Esophagus (tissue), 2 donors: ENCODE measurements around the gene TIGD3. TPM values are rescaled to one million over a fixed set of nuclear protein-coding genes. Genes with fewer than 3 reads are reported as not detected.

Experiments
- H3K27ac ChIP-seq, 2 donors: one replicate each; pipeline ENCODE4 v1.5.1; 2013; ENCODE audit warnings: low read depth in 2 of 2, mild to moderate bottlenecking in 2 of 2, inconsistent platforms in 1 of 2, low read length in 1 of 2, moderate library complexity in 1 of 2
- H3K27me3 ChIP-seq, 2 donors: one replicate each; pipeline ENCODE4 v1.6.1; 2013; ENCODE audit warnings: low read length in 2 of 2, control low read depth in 1 of 2, mild to moderate bottlenecking in 1 of 2; ENCODE audit not compliant: insufficient read depth in 2 of 2, control insufficient read depth in 1 of 2
- H3K36me3 ChIP-seq, 2 donors: one replicate each; pipeline ENCODE4 v1.6.1; 2013; ENCODE audit warnings: low read length in 1 of 2; ENCODE audit not compliant: control insufficient read depth in 2 of 2, insufficient read depth in 2 of 2
- H3K4me1 ChIP-seq, 2 donors: one replicate each; pipeline ENCODE4 v1.6.1; 2013; ENCODE audit warnings: low read length in 1 of 2; ENCODE audit not compliant: control insufficient read depth in 2 of 2, insufficient read depth in 2 of 2
- H3K4me3 ChIP-seq, 2 donors: one replicate each; pipeline ENCODE4 v1.5.1; 2013; ENCODE audit warnings: low read length in 2 of 2, mild to moderate bottlenecking in 2 of 2, low read depth in 1 of 2, moderate library complexity in 1 of 2
- H3K9me3 ChIP-seq, 2 donors: one replicate each; pipeline ENCODE4 v1.6.1; 2013; ENCODE audit warnings: mild to moderate bottlenecking in 2 of 2, low read depth in 1 of 2, low read length in 1 of 2, moderate library complexity in 1 of 2; ENCODE audit not compliant: control insufficient read depth in 2 of 2, insufficient read depth in 1 of 2
- WGBS, 2 donors: extraction: QIAGEN DNeasy Blood & Tissue Kit; methylation state at CpG; one replicate each; pipeline ENCODE4 v1.1.7; 2013; 5-methylcytosine and 5-hydroxymethylcytosine counted together
- polyA plus RNA-seq, 2 donors: library from polyadenylated mRNA; stranded (reverse); fragments of 200-250 nt; gene quantifications; one replicate each; pipeline ENCODE4 v1.2.3, GENCODE V29; 2013
- donor health status: healthy with polysubstance abuse.
- donor health status: Bipolar disorder and iron deficiency.

TIGD3 gene
- polyA plus RNA-seq, 2 donors: 0.10 to 0.16 TPM

- Histone ChIP-seq H3K4me3 (no peak overlapping the region), H3K36me3 (peaks cover 9 to 66% of the 10 kb centered on the region in 2 donors), H3K4me1 (peaks cover 17 to 24% of the 10 kb centered on the region in 2 donors), H3K27ac (no peak overlapping the region), H3K27me3 (no peaks in the 10 kb centered on the region), H3K9me3 (no peaks in the 10 kb centered on the region)
- 88 to 90% methylated on average over 5 of the region's 5 CpGs for WGBS, 2 donors
Measured at GRCh38 chr11:65392899-65393298, 38.3 kb downstream of the TIGD3 start.

- H3K27ac ChIP-seq: no peak overlapping the region
- no peak overlapping the region for H3K4me3 ChIP-seq
- no peaks in the 10 kb centered on the region for H3K27me3 ChIP-seq
- 88% methylated on average over 17 of the region's 17 CpGs for WGBS, 2 donors
- peaks cover 13 to 71% of the 10 kb centered on the region in 2 donors for H3K36me3 ChIP-seq
- peaks cover 17 to 22% of the 10 kb centered on the region in 2 donors for H3K4me1 ChIP-seq
- H3K9me3 ChIP-seq: no peaks in the 10 kb centered on the region
Measured at GRCh38 chr11:65393513-65394079, 39.0 kb downstream of the TIGD3 start.

- WGBS, 2 donors: 95 to 96% methylated on average over 20 of the region's 20 CpGs
- peaks cover 15 to 16% of the 10 kb centered on the region in 2 donors for H3K4me1 ChIP-seq
- no peak overlapping the region for H3K27ac ChIP-seq
- H3K27me3 ChIP-seq: no peaks in the 10 kb centered on the region
- H3K4me3 ChIP-seq: no peak overlapping the region
- H3K36me3 ChIP-seq: peaks cover 14 to 72% of the 10 kb centered on the region in 2 donors
- H3K9me3 ChIP-seq: no peaks in the 10 kb centered on the region
Measured at GRCh38 chr11:65394125-65394536, 39.6 kb downstream of the TIGD3 start.

- WGBS, 2 donors: 88 to 90% methylated on average over 15 of the region's 15 CpGs
Measured at GRCh38 chr11:65395961-65396530, 41.5 kb downstream of the TIGD3 start.

GRCh38 chr11:65396769-65397745, 42.5 kb downstream of the TIGD3 start:
- H3K4me1 ChIP-seq: no peaks in the 10 kb centered on the region
- peaks cover 19 to 73% of the 10 kb centered on the region in 2 donors for H3K36me3 ChIP-seq
- 93% methylated on average over 38 of the region's 38 CpGs for WGBS, 2 donors
- no peaks in the 10 kb centered on the region for H3K27me3 ChIP-seq
- H3K4me3 ChIP-seq: no peak overlapping the region
- H3K27ac ChIP-seq: no peak overlapping the region
- no peaks in the 10 kb centered on the region for H3K9me3 ChIP-seq

More at GRCh38 chr11:65395961-65396530, 41.5 kb downstream of the TIGD3 start:
- no peaks in the 10 kb centered on the region for H3K27me3 ChIP-seq
- peaks cover 24 to 72% of the 10 kb centered on the region in 2 donors for H3K36me3 ChIP-seq
- no peak overlapping the region for H3K4me3 ChIP-seq
- H3K27ac ChIP-seq: no peak overlapping the region
- H3K9me3 ChIP-seq: no peaks in the 10 kb centered on the region
- peaks cover 0 to under 1% of the 10 kb centered on the region in 2 donors for H3K4me1 ChIP-seq

GRCh38 chr11:65398362-65398910, 43.9 kb downstream of the TIGD3 start:
- no peaks in the 10 kb centered on the region for H3K9me3 ChIP-seq
- H3K4me3 ChIP-seq: no peak overlapping the region
- H3K4me1 ChIP-seq: no peaks in the 10 kb centered on the region
- peaks cover 16 to 63% of the 10 kb centered on the region in 2 donors for H3K36me3 ChIP-seq
- 85 to 87% methylated on average over 16 of the region's 16 CpGs for WGBS, 2 donors
- H3K27me3 ChIP-seq: no peaks in the 10 kb centered on the region
- H3K27ac ChIP-seq: no peak overlapping the region

GRCh38 chr11:65399249-65399648, 44.7 kb downstream of the TIGD3 start:
- WGBS, 2 donors: 89 to 92% methylated on average over 13 of the region's 13 CpGs
- Histone ChIP-seq H3K9me3 (no peaks in the 10 kb centered on the region), H3K4me3 (no peak overlapping the region), H3K27ac (no peak overlapping the region), H3K27me3 (no peaks in the 10 kb centered on the region), H3K4me1 (no peaks in the 10 kb centered on the region), H3K36me3 (peaks cover 19 to 62% of the 10 kb centered on the region in 2 donors)

- H3K27me3 ChIP-seq: no peaks in the 10 kb centered on the region
- H3K36me3 ChIP-seq: peaks cover 21 to 64% of the 10 kb centered on the region in 2 donors
- no peak overlapping the region for H3K27ac ChIP-seq
- no peaks in the 10 kb centered on the region for H3K9me3 ChIP-seq
- H3K4me3 ChIP-seq: no peak overlapping the region
- H3K4me1 ChIP-seq: no peaks in the 10 kb centered on the region
- 93 to 94% methylated on average over 10 of the region's 10 CpGs for WGBS, 2 donors
Measured at GRCh38 chr11:65399845-65400244, 45.3 kb downstream of the TIGD3 start.

- WGBS, 2 donors: 73 to 82% methylated on average over 17 of the region's 17 CpGs
- H3K4me1 ChIP-seq: no peaks in the 10 kb centered on the region
- no peak overlapping the region for H3K27ac ChIP-seq
- no peak overlapping the region for H3K4me3 ChIP-seq
- peaks cover 24 to 68% of the 10 kb centered on the region in 2 donors for H3K36me3 ChIP-seq
- H3K27me3 ChIP-seq: no peaks in the 10 kb centered on the region
- H3K9me3 ChIP-seq: no peaks in the 10 kb centered on the region
Measured at GRCh38 chr11:65400307-65401072, 45.9 kb downstream of the TIGD3 start.
